GM10248 (cell line): Measurements from ENCODE around the gene PI4KA.
"Not testable (repeated sequence)": the region's sequence is repeated elsewhere in the genome, so short reads cannot be mapped to it uniquely, and the experiment has no call there.

Source experiments
- CTCF ChIA-PET: fragments of 300-600 bp; sonication (Branson Sonifier 250); formaldehyde crosslinking; extraction: SDS; loops from one replicate; lab custom pipeline; 2021; ENCODE audit warnings: antibody characterized with exemption; lab: Yijun Ruan, JAX
- POLR2A ChIA-PET: fragments of 350-650 bp; sonication (Branson Sonifier 250); formaldehyde crosslinking; extraction: SDS; loops from one replicate; lab custom pipeline; 2020; ENCODE audit warnings: antibody characterized with exemption; lab: Yijun Ruan, JAX
- DNase-seq: peaks from one replicate; pipeline ENCODE4 v3.0.0; 2012; ENCODE audit errors: extremely low spot score
- TF ChIP-seq, protein P1 (sequence below): IDR thresholded peaks from 2 replicates; pipeline ENCODE4 v1.5.1; 2012; ENCODE audit warnings: mild to moderate bottlenecking, low read depth; ENCODE audit errors: extremely low read depth, missing control alignments, control extremely low read depth

PI4KA gene

GRCh38 chr22:20725987-20726558 is 132.5 kb downstream of the PI4KA start:
- ChIA-PET CTCF (interaction anchor here (1.3 kb wide), 1 partner anchor 15 kb away, joined by 3 read pairs; no protein-coding TSS in a partner anchor), POLR2A (no interaction called here)
- TF ChIP-seq, protein P1, sequence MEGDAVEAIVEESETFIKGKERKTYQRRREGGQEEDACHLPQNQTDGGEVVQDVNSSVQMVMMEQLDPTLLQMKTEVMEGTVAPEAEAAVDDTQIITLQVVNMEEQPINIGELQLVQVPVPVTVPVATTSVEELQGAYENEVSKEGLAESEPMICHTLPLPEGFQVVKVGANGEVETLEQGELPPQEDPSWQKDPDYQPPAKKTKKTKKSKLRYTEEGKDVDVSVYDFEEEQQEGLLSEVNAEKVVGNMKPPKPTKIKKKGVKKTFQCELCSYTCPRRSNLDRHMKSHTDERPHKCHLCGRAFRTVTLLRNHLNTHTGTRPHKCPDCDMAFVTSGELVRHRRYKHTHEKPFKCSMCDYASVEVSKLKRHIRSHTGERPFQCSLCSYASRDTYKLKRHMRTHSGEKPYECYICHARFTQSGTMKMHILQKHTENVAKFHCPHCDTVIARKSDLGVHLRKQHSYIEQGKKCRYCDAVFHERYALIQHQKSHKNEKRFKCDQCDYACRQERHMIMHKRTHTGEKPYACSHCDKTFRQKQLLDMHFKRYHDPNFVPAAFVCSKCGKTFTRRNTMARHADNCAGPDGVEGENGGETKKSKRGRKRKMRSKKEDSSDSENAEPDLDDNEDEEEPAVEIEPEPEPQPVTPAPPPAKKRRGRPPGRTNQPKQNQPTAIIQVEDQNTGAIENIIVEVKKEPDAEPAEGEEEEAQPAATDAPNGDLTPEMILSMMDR = no peak
- no peak for DNase-seq

DNA sequence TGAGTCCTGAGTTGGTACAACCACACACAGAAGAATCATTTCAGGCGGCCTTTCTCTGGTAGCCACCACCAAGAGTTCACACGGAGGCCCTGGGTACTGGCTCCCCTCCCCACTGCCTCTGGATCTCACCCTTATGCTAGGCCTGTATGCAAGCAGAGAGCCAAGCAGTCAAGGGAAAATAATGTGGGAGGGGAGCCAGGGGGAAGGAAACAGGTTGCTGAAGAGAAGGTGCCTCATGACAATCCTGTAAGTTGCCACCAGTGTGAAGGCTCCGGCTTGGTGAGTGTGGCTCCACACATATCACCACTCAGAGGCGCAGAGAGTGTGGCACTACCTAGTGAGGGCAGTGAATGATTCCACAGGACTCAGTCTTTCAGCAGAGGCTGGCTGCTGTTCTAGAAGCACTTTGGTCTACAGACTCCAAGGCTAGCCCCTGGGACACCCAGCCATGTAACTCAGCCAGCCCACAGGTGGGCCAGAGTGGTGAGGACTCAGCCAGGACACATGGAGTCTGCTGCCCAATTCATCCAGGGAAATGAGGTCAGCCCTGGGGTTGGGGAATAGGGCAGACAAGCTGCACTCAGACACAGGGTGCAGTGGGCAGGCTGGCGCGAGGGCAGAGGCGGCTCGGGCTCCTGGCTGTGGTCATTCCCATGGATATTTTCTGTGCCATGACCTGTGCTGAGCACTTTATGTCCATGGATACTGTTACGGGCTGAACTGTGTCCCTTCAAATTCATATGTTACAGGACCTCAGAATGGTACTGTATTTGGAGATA is 133.7 kb downstream of the PI4KA start:
- ChIA-PET POLR2A (no interaction called here), CTCF (interaction anchor here (1.3 kb wide), 1 partner anchor 17 kb away, joined by 3 read pairs; no protein-coding TSS in a partner anchor)
- TF ChIP-seq, protein P1 = no peak
- no peak for DNase-seq

DNA sequence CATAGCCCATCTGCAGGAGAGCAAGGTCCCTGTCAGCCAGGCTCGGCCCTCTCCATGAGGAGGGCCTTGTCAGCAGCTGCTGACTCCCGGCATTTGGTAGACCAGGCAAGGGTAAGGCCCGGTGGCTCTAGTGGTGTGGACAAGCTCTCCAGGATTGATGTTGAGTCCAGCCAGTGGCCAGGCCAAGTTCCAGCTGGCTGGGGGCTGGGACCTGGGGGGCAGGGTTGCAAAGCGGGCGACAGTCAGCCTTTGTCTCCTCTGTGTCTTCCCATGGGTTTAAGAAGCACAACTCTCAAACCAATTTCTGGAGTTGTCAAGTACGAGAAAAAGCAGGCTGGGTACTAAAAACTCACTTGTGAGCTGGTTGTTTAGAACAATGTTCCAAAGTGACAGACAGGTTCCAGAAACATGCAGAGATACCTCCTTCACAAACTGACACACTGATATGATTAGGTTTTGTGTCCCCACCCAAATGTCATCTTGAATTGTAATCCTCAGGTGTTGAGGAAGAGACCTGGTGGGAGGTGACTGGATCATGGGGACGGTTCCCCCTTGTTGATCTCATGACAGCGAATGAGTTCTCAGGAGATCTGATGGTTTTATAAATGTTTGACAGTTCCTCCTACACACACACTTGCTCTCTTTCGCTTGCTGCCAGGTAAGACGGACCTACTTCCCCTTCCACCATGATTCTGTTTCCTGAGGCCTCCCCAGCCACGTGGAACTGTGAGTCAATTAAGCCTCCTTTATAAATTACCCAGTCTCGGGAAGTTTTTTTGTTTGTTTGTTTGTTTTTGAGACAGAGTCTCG is 137.0 kb downstream of the PI4KA start:
- DNase-seq = no peak
- POLR2A ChIA-PET = no interaction called here
- TF ChIP-seq, protein P1 = no peak
- CTCF ChIA-PET = interaction anchor here (1.0 to 1.1 kb wide), 2 partner anchors 20 to 62 kb away, joined by 3 read pairs; no protein-coding TSS in a partner anchor

GRCh38 chr22:20720692-20721408 is 137.8 kb downstream of the PI4KA start:
- TF ChIP-seq, protein P1 = no peak
- no peak for DNase-seq
- POLR2A ChIA-PET = no interaction called here
- CTCF ChIA-PET = interaction anchor here (1.0 kb wide), 1 partner anchor 21 kb away, joined by 3 read pairs; no protein-coding TSS in a partner anchor

- POLR2A ChIA-PET, CTCF ChIA-PET, DNase-seq: not testable (repeated sequence)
Measured at GRCh38 chr22:20718727-20719126, 139.9 kb downstream of the PI4KA start.

- CTCF ChIA-PET, DNase-seq, POLR2A ChIA-PET: not testable (repeated sequence)
Measured at GRCh38 chr22:20717981-20718380, 140.6 kb downstream of the PI4KA start.

GRCh38 chr22:20717213-20717866 is 141.3 kb downstream of the PI4KA start:
- POLR2A ChIA-PET, CTCF ChIA-PET, DNase-seq: not testable (repeated sequence)

- POLR2A ChIA-PET, DNase-seq, CTCF ChIA-PET: not testable (repeated sequence)
Measured at GRCh38 chr22:20713116-20713515, 145.5 kb downstream of the PI4KA start.

DNA sequence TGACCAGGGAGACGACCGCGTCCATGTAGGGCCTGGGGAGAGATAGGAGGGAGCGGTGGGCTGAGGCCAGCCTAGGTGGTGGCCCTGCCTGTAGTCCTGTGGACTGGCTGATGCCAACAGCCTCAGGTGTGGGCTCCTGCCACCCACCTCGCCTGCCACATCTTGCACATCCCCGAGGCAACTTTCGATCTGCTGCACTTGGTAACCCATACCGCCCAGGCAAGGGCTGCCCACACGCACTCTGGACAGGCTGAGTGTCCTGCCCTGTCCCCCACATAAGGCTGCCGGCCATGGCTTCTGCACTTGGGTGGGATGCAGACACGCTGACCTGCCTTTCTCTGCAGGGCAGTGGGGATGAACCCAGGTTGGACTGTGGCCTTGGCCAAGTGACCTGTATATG is 148.6 kb downstream of the PI4KA start:
- POLR2A ChIA-PET, CTCF ChIA-PET, DNase-seq: not testable (repeated sequence)

DNA sequence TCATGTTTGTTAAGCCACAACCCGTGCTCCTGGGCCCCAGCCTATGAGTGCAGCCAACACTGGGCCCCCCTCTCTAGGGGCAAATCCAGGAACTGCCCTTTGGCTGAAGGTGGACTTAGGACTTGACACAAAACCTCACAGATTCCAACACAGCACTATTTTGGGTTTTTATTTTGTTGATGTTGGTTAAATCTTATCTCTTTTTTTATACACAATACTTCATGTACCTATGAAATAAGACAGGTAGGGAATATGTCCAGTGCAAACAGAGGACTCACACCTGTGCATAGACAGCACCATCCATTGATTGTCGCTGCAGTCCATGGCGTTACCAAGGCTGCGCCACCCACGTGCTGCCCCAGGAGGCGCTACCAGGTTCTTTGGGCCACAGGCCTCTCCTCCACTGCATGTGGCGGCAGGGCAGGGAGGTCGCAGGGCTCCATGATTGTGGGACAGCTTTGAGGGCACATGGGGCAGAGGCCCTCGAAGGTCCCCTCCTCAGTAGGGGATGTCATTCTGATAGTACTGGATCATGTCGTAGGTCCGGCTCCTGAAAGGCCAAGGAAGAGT is 151.0 kb downstream of the PI4KA start:
- DNase-seq, CTCF ChIA-PET, POLR2A ChIA-PET: not testable (repeated sequence)
